H1 (cell line): Measurements from ENCODE around the gene KIAA0319L. TPM values are rescaled to one million over a fixed set of nuclear protein-coding genes. Genes with fewer than 3 reads are reported as not detected.

Experiments used
- CTCF ChIA-PET: fragments of 300-600 bp; sonication (Branson Sonifier 250); formaldehyde crosslinking; loops from one replicate; lab custom pipeline; 2021; ENCODE audit not compliant: partially characterized antibody; lab: Charles Lee
- POLR2A ChIA-PET: fragments of 300-600 bp; sonication (Branson Sonifier 250); formaldehyde crosslinking; loops from one replicate; lab custom pipeline; 2021; ENCODE audit warnings: inconsistent platforms; ENCODE audit not compliant: partially characterized antibody; lab: Charles Lee
- DNase-seq, 2 experiments: peaks; one replicate each; pipeline versions ENCODE4 v3.0.0 to v3.0.0-alpha.2; 2010 to 2022; ENCODE audit warnings: low spot score in 2 of 2, low read depth in 1 of 2, mixed read lengths in 1 of 2
- FAIRE-seq: peaks from 2 replicates; lab custom pipeline; 2011; peaks lifted over from hg19 to GRCh38; lab: Jason Lieb, UNC
- H2AFZ ChIP-seq: 2 replicates; pipeline ENCODE4 v1.8.1; 2012; ENCODE audit warnings: low read length, inconsistent platforms
- H2AK5ac ChIP-seq: 2 replicates; pipeline ENCODE4 v1.6.1; 2013; ENCODE audit warnings: low read depth, low read length
- H2BK120ac ChIP-seq: replicated peaks from 2 replicates; pipeline ENCODE3; 2013; ENCODE audit warnings: low read depth, low read length, inconsistent platforms
- H2BK12ac ChIP-seq: 2 replicates; pipeline ENCODE4 v1.6.1; 2013; ENCODE audit warnings: low read depth, low read length
- H2BK15ac ChIP-seq: 2 replicates; pipeline ENCODE4 v1.6.1; 2013; ENCODE audit warnings: low read length
- H2BK20ac ChIP-seq: 2 replicates; pipeline ENCODE4 v1.6.1; 2013; ENCODE audit warnings: low read length
- H2BK5ac ChIP-seq: 2 replicates; pipeline ENCODE4 v1.6.1; 2013; ENCODE audit warnings: low read depth, low read length
- H3K14ac ChIP-seq: 2 replicates; pipeline ENCODE4 v1.6.1; 2013; ENCODE audit warnings: inconsistent platforms; ENCODE audit not compliant: insufficient read length
- H3K18ac ChIP-seq: 2 replicates; pipeline ENCODE4 v1.6.1; 2013; ENCODE audit warnings: low read length; ENCODE audit errors: extremely low read depth
- H3K23ac ChIP-seq: 2 replicates; pipeline ENCODE4 v1.6.1; 2013; ENCODE audit warnings: inconsistent platforms; ENCODE audit not compliant: insufficient read length
- H3K23me2 ChIP-seq: 2 replicates; pipeline ENCODE4 v1.6.1; 2013; ENCODE audit warnings: low read depth, low read length
- H3K27ac ChIP-seq: 2 replicates; pipeline ENCODE4 v1.6.1; 2011; ENCODE audit warnings: low read depth, low read length, inconsistent platforms
- H3K27me3 ChIP-seq, 4 experiments: replicated peaks in 1 of 4; 1 replicate in 1 of 4; 2 replicates in 3 of 4; pipeline versions ENCODE4 v1.6.1 to v1.8.1; 2011 to 2013; ENCODE audit warnings: low read length in 3 of 4, mild to moderate bottlenecking in 3 of 4, inconsistent platforms in 2 of 4, mixed read lengths in 2 of 4, moderate library complexity in 1 of 4; ENCODE audit not compliant: control insufficient read depth in 3 of 4, insufficient read depth in 3 of 4; ENCODE audit errors: extremely low read depth in 1 of 4
- H3K36me3 ChIP-seq, 4 experiments: 2 replicates each; pipeline versions ENCODE4 v1.6.1 to v1.8.1; 2011 to 2013; ENCODE audit warnings: mild to moderate bottlenecking in 4 of 4, low read length in 3 of 4, moderate library complexity in 2 of 4, control low read depth in 1 of 4, inconsistent platforms in 1 of 4; ENCODE audit not compliant: insufficient read depth in 4 of 4, control insufficient read depth in 2 of 4
- H3K4ac ChIP-seq: replicated peaks from 2 replicates; pipeline ENCODE3; 2013; ENCODE audit warnings: low read length, low read depth, mixed read lengths, inconsistent platforms; ENCODE audit not compliant: insufficient read length
- H3K4me1 ChIP-seq, 4 experiments: replicated peaks in 1 of 4; 1 replicate in 1 of 4; 2 replicates in 3 of 4; pipeline versions ENCODE4 v1.6.1 to v1.8.1; 2011 to 2013; ENCODE audit warnings: low read length in 3 of 4, inconsistent platforms in 2 of 4, mixed read lengths in 1 of 4; ENCODE audit not compliant: insufficient read depth in 4 of 4, control insufficient read depth in 3 of 4
- H3K4me2 ChIP-seq, 2 experiments: 2 replicates each; pipeline versions ENCODE4 v1.6.1 to v1.8.1; 2011 to 2013; ENCODE audit warnings: low read depth in 2 of 2, low read length in 2 of 2, control low read depth in 1 of 2, inconsistent platforms in 1 of 2, mild to moderate bottlenecking in 1 of 2; ENCODE audit not compliant: insufficient read depth in 1 of 2
- H3K4me3 ChIP-seq, 4 experiments: fragments of 200-600, 300-600 bp in 1 of 4; sonication (generic), shearing (Covaris generic), sonication (Bioruptor Twin) in 1 of 4; 2 replicates each; pipeline versions ENCODE4 v1.5.1 to v1.8.1; 2011 to 2016; ENCODE audit warnings: low read length in 4 of 4, low read depth in 3 of 4, control low read depth in 2 of 4, inconsistent platforms in 2 of 4, mild to moderate bottlenecking in 2 of 4, mixed read lengths in 1 of 4, moderate library complexity in 1 of 4; ENCODE audit not compliant: insufficient read depth in 2 of 4; ENCODE audit errors: extremely low read depth in 1 of 4
- H3K56ac ChIP-seq: replicated peaks from 2 replicates; pipeline ENCODE3; 2013; ENCODE audit warnings: low read depth, mild to moderate bottlenecking, mixed read lengths, low read length, inconsistent platforms; ENCODE audit not compliant: insufficient read length
- H3K79me1 ChIP-seq: 2 replicates; pipeline ENCODE4 v1.6.1; 2013; ENCODE audit warnings: low read depth, low read length, control low read depth
- H3K79me2 ChIP-seq, 2 experiments: 2 replicates each; pipeline versions ENCODE4 v1.6.1 to v1.8.1; 2012 to 2013; ENCODE audit warnings: low read length in 2 of 2, mild to moderate bottlenecking in 2 of 2, inconsistent platforms in 1 of 2; ENCODE audit not compliant: insufficient read depth in 2 of 2, control insufficient read depth in 1 of 2
- H3K9ac ChIP-seq, 4 experiments: replicated peaks in 1 of 4; 1 replicate in 1 of 4; 2 replicates in 3 of 4; pipeline versions ENCODE4 v1.6.1 to v1.8.1; 2011 to 2013; ENCODE audit warnings: low read depth in 3 of 4, low read length in 3 of 4, control low read depth in 2 of 4, mild to moderate bottlenecking in 2 of 4, moderate library complexity in 2 of 4, inconsistent platforms in 1 of 4; ENCODE audit errors: extremely low read depth in 1 of 4
- H3K9me3 ChIP-seq, 2 experiments: 2 replicates each; pipeline versions ENCODE4 v1.6.1 to v1.8.1; 2012 to 2013; ENCODE audit warnings: mild to moderate bottlenecking in 2 of 2, moderate library complexity in 2 of 2, control low read depth in 1 of 2, inconsistent platforms in 1 of 2, low read depth in 1 of 2, low read length in 1 of 2, mixed read lengths in 1 of 2; ENCODE audit not compliant: insufficient read depth in 2 of 2
- H4K20me1 ChIP-seq, 2 experiments: replicated peaks in 1 of 2; 2 replicates each; pipeline versions ENCODE3 to v1.8.1; 2011 to 2013; ENCODE audit warnings: inconsistent platforms in 2 of 2, low read length in 2 of 2, mild to moderate bottlenecking in 1 of 2; ENCODE audit not compliant: insufficient read depth in 2 of 2, control insufficient read depth in 1 of 2
- H4K5ac ChIP-seq: 2 replicates; pipeline ENCODE4 v1.6.1; 2013; ENCODE audit warnings: low read length, low read depth, mixed read lengths, inconsistent platforms; ENCODE audit not compliant: insufficient read length
- H4K8ac ChIP-seq: 2 replicates; pipeline ENCODE4 v1.8.0; 2013; ENCODE audit warnings: mild to moderate bottlenecking, moderate library complexity, low read length, inconsistent platforms; ENCODE audit not compliant: insufficient read depth; ENCODE audit errors: extremely low read depth
- H4K91ac ChIP-seq: replicated peaks from 2 replicates; pipeline ENCODE3; 2013; ENCODE audit warnings: low read length, mixed read lengths, inconsistent platforms; ENCODE audit not compliant: insufficient read length
- BACH1 ChIP-seq: IDR thresholded peaks from 2 replicates; pipeline ENCODE4 v1.6.1; 2012; ENCODE audit warnings: low read length, improper control_type of control experiment
- CHD2 ChIP-seq: IDR thresholded peaks from 2 replicates; pipeline ENCODE4 v1.6.1; 2012; ENCODE audit warnings: low read length, improper control_type of control experiment
- CTCF ChIP-seq, 3 experiments: IDR thresholded peaks; 1 replicate in 2 of 3; 2 replicates in 1 of 3; pipeline versions ENCODE4 v1.5.1 to v1.6.1; 2011; ENCODE audit warnings: low read length in 3 of 3, mild to moderate bottlenecking in 3 of 3, inconsistent platforms in 2 of 3, low read depth in 1 of 3, moderate library complexity in 1 of 3; ENCODE audit not compliant: insufficient read depth in 1 of 3; ENCODE audit errors: control extremely low read depth in 1 of 3
- EP300 ChIP-seq, 2 experiments: IDR thresholded peaks; 1 replicate in 1 of 2; 2 replicates in 1 of 2; pipeline ENCODE4 v1.6.1; 2011 to 2012; ENCODE audit warnings: low read depth in 2 of 2, low read length in 2 of 2, mild to moderate bottlenecking in 2 of 2, borderline replicate concordance in 1 of 2, inconsistent platforms in 1 of 2, moderate library complexity in 1 of 2
- NANOG ChIP-seq: IDR thresholded peaks from 2 replicates; pipeline ENCODE4 v1.6.1; 2011; ENCODE audit warnings: low read length, low read depth, mild to moderate bottlenecking, inconsistent platforms; ENCODE audit not compliant: insufficient read depth, poor library complexity, severe bottlenecking
- RBBP5 ChIP-seq: IDR thresholded peaks from 2 replicates; pipeline ENCODE4 v1.7.1; 2012; ENCODE audit warnings: low read depth, mild to moderate bottlenecking, inconsistent platforms, low read length, moderate library complexity, borderline replicate concordance
- RNF2 ChIP-seq: fragments of 200-900, 300-1000 bp; sonication (generic); IDR thresholded peaks from 2 replicates; pipeline ENCODE4 v1.7.1; 2016; ENCODE audit warnings: borderline replicate concordance, low read depth, mild to moderate bottlenecking, antibody characterized with exemption, low read length; ENCODE audit not compliant: poor library complexity, severe bottlenecking; ENCODE audit errors: missing control alignments
- SAP30 ChIP-seq: fragments of 300-600 bp; sonication (generic); IDR thresholded peaks from 2 replicates; pipeline ENCODE4 v1.7.1; 2012; ENCODE audit warnings: low read length, moderate library complexity, mild to moderate bottlenecking, inconsistent platforms; ENCODE audit not compliant: insufficient read depth, insufficient replicate concordance
- SP1 ChIP-seq: IDR thresholded peaks from 2 replicates; pipeline ENCODE4 v1.6.1; 2011; ENCODE audit warnings: low read depth, low read length
- TCF12 ChIP-seq: IDR thresholded peaks from 2 replicates; pipeline ENCODE4 v1.6.1; 2011; ENCODE audit warnings: low read depth, mild to moderate bottlenecking, low read length
- WGBS, 2 experiments: shearing (Covaris generic) in 1 of 2; methylation state at CpG; one replicate each; pipeline versions ENCODE4 v1.1.6 to v1.1.7; 2013 to 2015; ENCODE audit warnings: low lambda C conversion rate in 2 of 2, mixed read lengths in 2 of 2, inconsistent platforms in 1 of 2, low coverage in 1 of 2, missing lambda C conversion rate in 1 of 2; ENCODE audit not compliant: insufficient replicate concordance in 2 of 2, insufficient coverage in 1 of 2, insufficient read length in 1 of 2; ENCODE audit errors: extremely low coverage in 1 of 2, missing lambda C conversion rate in 1 of 2; 5-methylcytosine and 5-hydroxymethylcytosine counted together
- polyA plus RNA-seq, 7 experiments: library from polyadenylated mRNA; depleted of rRNA in 3 of 7; stranded (reverse) in 5 of 7; unstranded in 2 of 7; fragments of >200 nt in 5 of 7; fragments of 200-250 nt in 2 of 7; gene quantifications; 1 replicate in 5 of 7; 2 replicates in 1 of 7; 4 replicates in 1 of 7; pipeline versions ENCODE4 v1.2.1 to v1.2.3, GENCODE V29; 2011 to 2013; ENCODE audit warnings: missing spikeins in 2 of 7, mixed read lengths in 2 of 7
- total RNA-seq: library from RNA; stranded (reverse); fragmentation: NEBNext Ultra II Directional; extraction: Animal tissue kit (Norgen Biotek cat#: 25700); gene quantifications from 2 replicates; pipeline ENCODE4 v1.2.1, GENCODE V29; 2021

KIAA0319L gene
- total and polyA plus RNA-seq, 2 of the 8 experiments (the other 6 are each of a cell fraction or from before 2014, with no cell fraction given): 40.1 to 55.7 TPM

GRCh38 chr1:35490250-35490649, 67.0 kb downstream of the KIAA0319L start:
- Histone ChIP-seq H3K4me1 (no peaks in the 10 kb centered on the region), H3K4me2 (no peak overlapping the region), H3K23me2 (no peaks in the 10 kb centered on the region), H2BK15ac (no peak overlapping the region), H3K4ac (no peak overlapping the region), H3K27ac (no peak overlapping the region), H3K18ac (no peak overlapping the region), H4K5ac (no peak overlapping the region), H4K20me1 (no peaks in the 10 kb centered on the region), H3K27me3 (no peaks in the 10 kb centered on the region), H3K23ac (no peak overlapping the region), H2AK5ac (no peak overlapping the region), H3K9me3 (no peaks in the 10 kb centered on the region), H4K8ac (no peak overlapping the region), H2BK5ac (no peak overlapping the region), H3K36me3 (no peaks in the 10 kb centered on the region), H2AFZ (no peak overlapping the region), H3K56ac (no peak overlapping the region), H3K79me2 (no peaks in the 10 kb centered on the region), H3K4me3 (no peak overlapping the region), H3K9ac (no peak overlapping the region), H2BK120ac (no peak overlapping the region), H3K14ac (no peak overlapping the region), H3K79me1 (no peaks in the 10 kb centered on the region), H4K91ac (no peak overlapping the region), H2BK20ac (no peak overlapping the region), H2BK12ac (no peak overlapping the region)
- ChIA-PET CTCF (interaction anchor here (0.7 to 1.1 kb wide), 3 partner anchors 38 to 55 kb away, joined by 3 to 4 read pairs (median 3); no protein-coding TSS in a partner anchor), POLR2A (interaction anchor here (0.7 to 1.4 kb wide), 5 partner anchors 10 to 296 kb away, joined by 3 to 7 read pairs (median 3); no protein-coding TSS in a partner anchor)
- TF ChIP-seq BACH1 (no peak), RNF2 (no peak), TCF12 (no peak), CHD2 (no peak), EP300 (IDR thresholded peaks at IDR 0.05; ENCODE audit: borderline replicate concordance in 1 of 2, low read depth in 2 of 2, low read length in 2 of 2) (no peak), SAP30 (no peak), CTCF (IDR thresholded peaks at IDR 0.05; ENCODE audit: control extremely low read depth in 1 of 3, insufficient read depth in 1 of 3, low read depth in 1 of 3, low read length in 3 of 3) (no peak), RBBP5 (no peak), NANOG (no peak), SP1 (no peak)
- WGBS, 2 experiments: 95% methylated on average over 1 of the region's 1 CpG; no CpG with 5 or more reads in 1 of the 2 experiments
- FAIRE-seq: no peak
- DNase-seq: no peak
